PFSK-1 (cell line): ENCODE results near the gene ANKMY1.

Experiments used
- FOXP2 ChIP-seq: optimal IDR thresholded peaks from 2 replicates; pipeline ENCODE3; 2011; ENCODE audit warnings: borderline replicate concordance, control low read depth, inconsistent platforms; ENCODE audit not compliant: insufficient read depth; ENCODE audit errors: extremely low read length, extremely low read depth
- POLR2AphosphoS5 ChIP-seq: IDR thresholded peaks from 2 replicates; pipeline ENCODE4 v1.6.1; 2012; ENCODE audit warnings: low read depth, mild to moderate bottlenecking, control low read depth, low read length, moderate library complexity
- SIN3A ChIP-seq: IDR thresholded peaks from 2 replicates; pipeline ENCODE4 v1.6.1; 2012; ENCODE audit warnings: mild to moderate bottlenecking, low read length, moderate library complexity, borderline replicate concordance; ENCODE audit not compliant: insufficient read depth
- TAF1 ChIP-seq: IDR thresholded peaks from 2 replicates; pipeline ENCODE4 v1.6.1; 2012; ENCODE audit warnings: low read length, control low read depth, borderline replicate concordance; ENCODE audit not compliant: insufficient read depth
- TF ChIP-seq, protein P1 (sequence below), 2 experiments: IDR thresholded peaks; 2 replicates each; pipeline versions ENCODE4 v1.6.1 to v1.8.0; 2011 to 2012; ENCODE audit warnings: low read depth in 2 of 2, low read length in 2 of 2, control low read depth in 1 of 2, inconsistent platforms in 1 of 2, mild to moderate bottlenecking in 1 of 2, moderate library complexity in 1 of 2; ENCODE audit not compliant: insufficient read depth in 1 of 2

DNA sequence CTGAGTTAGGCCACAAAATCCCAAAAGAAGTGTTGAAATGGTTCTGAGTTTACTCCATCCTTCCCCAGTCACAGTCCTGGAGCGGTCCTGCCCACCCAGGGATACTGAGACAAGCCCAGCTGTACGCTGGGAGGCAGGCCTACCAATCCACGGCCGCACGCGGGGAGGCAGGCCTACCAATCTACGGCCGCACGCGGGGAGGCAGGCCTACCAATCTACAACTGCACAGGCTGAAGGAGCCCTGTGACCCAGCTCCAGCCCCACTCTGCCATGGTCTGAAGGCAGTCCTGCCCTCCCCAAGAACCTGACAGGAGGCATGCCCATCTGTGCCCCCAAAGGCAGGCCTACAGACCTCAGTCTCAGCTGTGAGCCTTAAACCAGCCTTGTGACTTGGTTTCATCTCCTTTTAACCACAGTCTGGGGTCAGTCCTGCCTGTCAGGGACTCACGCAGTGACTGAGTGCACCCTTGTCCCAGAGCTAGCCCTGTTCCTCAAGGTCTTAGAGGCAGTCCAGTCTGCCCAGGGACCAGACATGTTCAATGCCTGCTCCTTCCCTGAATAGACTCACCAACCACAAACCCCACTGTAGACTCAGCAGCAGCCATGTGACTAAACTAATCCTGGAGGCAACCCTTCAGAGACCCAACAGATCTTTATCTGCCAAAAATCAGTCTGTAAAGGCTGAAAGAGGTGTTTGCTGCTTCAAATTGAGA, 85.6 kb downstream of the ANKMY1 start:
- TF ChIP-seq POLR2AphosphoS5 (no peak), TAF1 (no peak), SIN3A (no peak), FOXP2 (no peak)
- TF ChIP-seq, protein P1, sequence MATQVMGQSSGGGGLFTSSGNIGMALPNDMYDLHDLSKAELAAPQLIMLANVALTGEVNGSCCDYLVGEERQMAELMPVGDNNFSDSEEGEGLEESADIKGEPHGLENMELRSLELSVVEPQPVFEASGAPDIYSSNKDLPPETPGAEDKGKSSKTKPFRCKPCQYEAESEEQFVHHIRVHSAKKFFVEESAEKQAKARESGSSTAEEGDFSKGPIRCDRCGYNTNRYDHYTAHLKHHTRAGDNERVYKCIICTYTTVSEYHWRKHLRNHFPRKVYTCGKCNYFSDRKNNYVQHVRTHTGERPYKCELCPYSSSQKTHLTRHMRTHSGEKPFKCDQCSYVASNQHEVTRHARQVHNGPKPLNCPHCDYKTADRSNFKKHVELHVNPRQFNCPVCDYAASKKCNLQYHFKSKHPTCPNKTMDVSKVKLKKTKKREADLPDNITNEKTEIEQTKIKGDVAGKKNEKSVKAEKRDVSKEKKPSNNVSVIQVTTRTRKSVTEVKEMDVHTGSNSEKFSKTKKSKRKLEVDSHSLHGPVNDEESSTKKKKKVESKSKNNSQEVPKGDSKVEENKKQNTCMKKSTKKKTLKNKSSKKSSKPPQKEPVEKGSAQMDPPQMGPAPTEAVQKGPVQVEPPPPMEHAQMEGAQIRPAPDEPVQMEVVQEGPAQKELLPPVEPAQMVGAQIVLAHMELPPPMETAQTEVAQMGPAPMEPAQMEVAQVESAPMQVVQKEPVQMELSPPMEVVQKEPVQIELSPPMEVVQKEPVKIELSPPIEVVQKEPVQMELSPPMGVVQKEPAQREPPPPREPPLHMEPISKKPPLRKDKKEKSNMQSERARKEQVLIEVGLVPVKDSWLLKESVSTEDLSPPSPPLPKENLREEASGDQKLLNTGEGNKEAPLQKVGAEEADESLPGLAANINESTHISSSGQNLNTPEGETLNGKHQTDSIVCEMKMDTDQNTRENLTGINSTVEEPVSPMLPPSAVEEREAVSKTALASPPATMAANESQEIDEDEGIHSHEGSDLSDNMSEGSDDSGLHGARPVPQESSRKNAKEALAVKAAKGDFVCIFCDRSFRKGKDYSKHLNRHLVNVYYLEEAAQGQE (IDR thresholded peaks at IDR 0.05; ENCODE audit: insufficient read depth in 1 of 2, low read depth in 2 of 2, low read length in 2 of 2): no peak
